Upper lobe of right lung (tissue), 1 donor: ENCODE data around the gene COBL. TPM values are rescaled to one million over a fixed set of nuclear protein-coding genes. Genes with fewer than 3 reads are reported as not detected.

Experiments
- ATAC-seq: fragments of 200-7000 bp; cut with Tn5 transposase; one replicate; pipeline ENCODE4 v1.9.1; 2020; ENCODE audit warnings: mild to moderate bottlenecking, moderate library complexity
- DNase-seq: peaks from one replicate; pipeline ENCODE4 v3.0.0-alpha.2; 2020
- H3K27ac ChIP-seq: fragments of 200-600 bp; one replicate; pipeline ENCODE4 v1.8.0; 2022
- H3K27me3 ChIP-seq: fragments of 200-600 bp; one replicate; pipeline ENCODE4 v1.8.0; 2022; ENCODE audit warnings: mild to moderate bottlenecking
- H3K36me3 ChIP-seq: fragments of 200-600 bp; one replicate; pipeline ENCODE4 v1.8.0; 2022
- H3K4me1 ChIP-seq: fragments of 200-600 bp; one replicate; pipeline ENCODE4 v1.8.0; 2022
- H3K4me3 ChIP-seq: fragments of 200-600 bp; one replicate; pipeline ENCODE4 v1.8.0; 2022; ENCODE audit warnings: mild to moderate bottlenecking
- H3K9me3 ChIP-seq: fragments of 200-600 bp; one replicate; pipeline ENCODE4 v1.8.0; 2022
- intact Hi-C: fragments of 100-400 bp; cut with DNase I; formaldehyde crosslinking; loops from one replicate; pipeline ENCODE4 v1.11.0; 2022
- total RNA-seq: library from RNA; stranded (reverse); fragmentation: NEBNext Ultra II Directional; extraction: Animal tissue kit (Norgen Biotek cat#: 25700); gene quantifications from one replicate; pipeline ENCODE4 v1.2.1, GENCODE V29; 2021
- TF ChIP-seq, protein P1 (sequence below): fragments of 200-600 bp; IDR thresholded peaks from one replicate; pipeline ENCODE4 v1.8.0; 2022; ENCODE audit warnings: antibody characterized with exemption
- donor health status: DM: no; HTN: yes; CAD: no; lungs with severe emphysema.

The COBL gene
- total RNA-seq, 1 donor from 2014 or later = 29.2 TPM

DNA sequence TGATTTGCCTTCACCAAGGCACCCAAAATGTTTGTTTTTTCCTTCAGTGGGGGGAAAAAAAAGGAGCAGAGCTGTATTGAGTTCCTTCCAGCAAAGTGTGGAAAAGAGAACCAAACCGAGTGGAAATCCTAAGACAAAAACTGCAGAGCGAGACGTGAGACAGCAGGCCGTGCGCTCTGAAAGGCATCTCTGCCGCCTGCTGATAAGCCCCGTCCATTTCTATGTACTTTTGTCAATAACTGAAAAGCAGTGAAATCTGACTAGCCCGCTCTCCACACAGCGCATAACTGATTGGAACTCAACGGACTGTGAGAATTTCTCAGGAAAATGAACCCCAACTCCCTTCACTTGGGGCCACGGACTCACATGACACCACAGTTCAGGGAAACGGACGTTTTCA, 83.2 kb downstream of the COBL start:
- DNase-seq (no peak), ATAC-seq (no peak)
- Histone ChIP-seq H3K27me3 (no peaks in the 10 kb centered on the region), H3K36me3 (no peaks in the 10 kb centered on the region), H3K9me3 (no peaks in the 10 kb centered on the region), H3K27ac (no peak overlapping the region), H3K4me3 (no peak overlapping the region), H3K4me1 (peaks cover under 1% of the 10 kb centered on the region)
- intact Hi-C loops = no loop called here
- TF ChIP-seq, protein P1, sequence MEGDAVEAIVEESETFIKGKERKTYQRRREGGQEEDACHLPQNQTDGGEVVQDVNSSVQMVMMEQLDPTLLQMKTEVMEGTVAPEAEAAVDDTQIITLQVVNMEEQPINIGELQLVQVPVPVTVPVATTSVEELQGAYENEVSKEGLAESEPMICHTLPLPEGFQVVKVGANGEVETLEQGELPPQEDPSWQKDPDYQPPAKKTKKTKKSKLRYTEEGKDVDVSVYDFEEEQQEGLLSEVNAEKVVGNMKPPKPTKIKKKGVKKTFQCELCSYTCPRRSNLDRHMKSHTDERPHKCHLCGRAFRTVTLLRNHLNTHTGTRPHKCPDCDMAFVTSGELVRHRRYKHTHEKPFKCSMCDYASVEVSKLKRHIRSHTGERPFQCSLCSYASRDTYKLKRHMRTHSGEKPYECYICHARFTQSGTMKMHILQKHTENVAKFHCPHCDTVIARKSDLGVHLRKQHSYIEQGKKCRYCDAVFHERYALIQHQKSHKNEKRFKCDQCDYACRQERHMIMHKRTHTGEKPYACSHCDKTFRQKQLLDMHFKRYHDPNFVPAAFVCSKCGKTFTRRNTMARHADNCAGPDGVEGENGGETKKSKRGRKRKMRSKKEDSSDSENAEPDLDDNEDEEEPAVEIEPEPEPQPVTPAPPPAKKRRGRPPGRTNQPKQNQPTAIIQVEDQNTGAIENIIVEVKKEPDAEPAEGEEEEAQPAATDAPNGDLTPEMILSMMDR = no peak

DNA sequence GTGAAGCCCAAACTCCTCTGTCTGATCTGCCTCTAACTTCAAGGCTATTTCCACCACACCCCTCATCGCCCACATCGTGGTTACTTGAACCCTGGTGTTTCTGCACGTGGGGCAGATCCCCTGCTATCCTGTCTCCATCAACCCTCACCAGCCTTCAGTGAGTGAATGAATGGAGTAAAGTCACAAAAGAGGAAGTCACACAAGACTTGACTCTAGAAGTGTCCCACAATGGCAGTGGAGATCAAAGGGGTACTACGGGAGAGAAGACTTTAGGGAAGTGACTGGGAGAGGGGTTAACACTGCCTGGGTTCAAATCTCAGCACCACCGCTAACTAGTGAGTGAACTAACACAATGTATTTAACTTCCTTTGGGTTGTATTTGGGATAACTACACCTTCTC, 85.9 kb downstream of the COBL start:
- TF ChIP-seq, protein P1 = no peak
- Histone ChIP-seq H3K36me3 (no peaks in the 10 kb centered on the region), H3K27me3 (no peaks in the 10 kb centered on the region), H3K4me1 (peaks cover 16% of the 10 kb centered on the region), H3K9me3 (no peaks in the 10 kb centered on the region), H3K27ac (no peak overlapping the region), H3K4me3 (no peak overlapping the region)
- DNase-seq (no peak), ATAC-seq (no peak)
- intact Hi-C loops = no loop called here

DNA sequence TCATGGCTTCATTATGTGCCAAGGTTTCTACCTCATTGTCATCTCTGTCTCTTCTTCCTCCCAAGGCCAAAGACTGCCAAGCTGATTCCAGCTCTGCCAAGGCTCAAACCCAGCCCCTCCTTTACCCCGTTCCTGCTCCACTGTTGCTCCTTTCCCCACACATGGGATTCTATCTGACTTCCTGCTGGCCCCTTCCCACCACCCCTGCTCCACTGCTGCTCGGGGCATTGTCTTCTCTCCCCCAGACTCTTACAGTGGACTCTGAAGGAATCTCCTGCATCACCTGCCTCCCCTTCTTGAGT, 86.3 kb downstream of the COBL start:
- TF ChIP-seq, protein P1 = no peak
- no peaks in the 10 kb centered on the region for H3K9me3 ChIP-seq
- no peak overlapping the region for H3K27ac ChIP-seq
- DNase-seq (no peak), ATAC-seq (no peak)
- no peak overlapping the region for H3K4me3 ChIP-seq
- H3K27me3 ChIP-seq = no peaks in the 10 kb centered on the region
- H3K4me1 ChIP-seq = peaks cover 16% of the 10 kb centered on the region
- intact Hi-C loops = no loop called here
- no peaks in the 10 kb centered on the region for H3K36me3 ChIP-seq

DNA sequence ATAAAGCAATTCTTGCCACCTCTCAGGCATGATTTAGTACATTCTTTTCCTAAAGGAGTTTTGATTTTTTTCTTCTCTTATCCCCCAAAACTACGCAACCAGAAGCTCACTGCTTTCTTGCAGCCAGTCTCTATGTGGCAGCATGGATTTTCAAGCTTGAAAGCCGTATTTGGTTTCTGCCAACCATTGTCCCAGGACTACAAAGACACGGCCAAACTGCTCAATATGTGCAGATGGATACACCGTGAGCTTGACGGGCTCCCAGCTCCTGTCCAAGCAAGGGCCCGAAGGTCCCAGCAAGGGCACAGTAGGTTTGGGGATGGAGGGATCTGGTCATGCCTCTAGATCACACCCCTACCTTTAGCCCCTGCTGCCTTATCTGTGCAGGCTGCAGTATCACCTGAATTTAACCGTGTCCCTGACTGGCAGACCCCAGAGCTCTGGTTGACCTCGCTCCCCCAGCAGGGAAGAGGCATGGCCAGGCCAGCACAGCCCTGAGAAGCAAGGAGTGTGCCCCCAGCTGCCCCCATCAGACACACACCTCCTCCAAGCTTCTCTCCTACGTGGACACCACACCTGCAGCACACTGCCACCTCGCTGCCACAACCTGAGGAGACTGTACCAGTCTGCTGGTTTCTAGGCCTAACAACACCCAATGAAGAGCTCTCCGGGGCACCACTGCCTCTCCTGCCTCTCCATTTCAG, 86.8 kb downstream of the COBL start:
- Histone ChIP-seq H3K27me3 (no peaks in the 10 kb centered on the region), H3K27ac (peak overlapping the region; percentile 47), H3K4me1 (peaks cover 16% of the 10 kb centered on the region), H3K4me3 (no peak overlapping the region), H3K9me3 (no peaks in the 10 kb centered on the region), H3K36me3 (no peaks in the 10 kb centered on the region)
- intact Hi-C loops = no loop called here
- ATAC-seq = no peak
- DNase-seq = no peak
- TF ChIP-seq, protein P1 = no peak

DNA sequence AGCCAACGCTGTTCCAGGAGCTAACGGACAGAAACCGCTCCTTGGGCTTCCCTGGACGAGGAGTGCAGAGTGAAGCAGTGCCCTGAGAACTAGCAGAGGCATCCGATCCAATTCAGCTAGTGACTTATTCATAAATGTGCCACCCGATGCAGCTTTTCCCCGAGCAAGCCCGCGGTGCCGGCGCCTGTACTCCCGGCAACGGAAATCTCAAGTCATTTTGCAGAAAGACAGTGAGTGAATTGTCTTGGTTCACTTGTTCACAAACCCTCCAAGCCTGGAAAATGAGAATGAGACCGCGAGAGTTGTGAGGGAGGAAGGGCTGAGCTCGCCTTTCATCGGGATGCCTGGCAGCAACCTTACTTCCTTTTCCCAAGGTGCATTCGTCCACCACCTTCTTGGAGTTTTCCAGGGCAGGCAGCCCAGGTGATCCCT, 87.5 kb downstream of the COBL start:
- peak overlapping the region; percentile 47 for H3K27ac ChIP-seq
- no peaks in the 10 kb centered on the region for H3K9me3 ChIP-seq
- no peak for ATAC-seq
- H3K36me3 ChIP-seq = no peaks in the 10 kb centered on the region
- intact Hi-C loops = no loop called here
- peak overlapping the region; percentile 8 for H3K4me3 ChIP-seq
- no peaks in the 10 kb centered on the region for H3K27me3 ChIP-seq
- DNase-seq = no peak
- TF ChIP-seq, protein P1 = no peak
- peaks cover 16% of the 10 kb centered on the region for H3K4me1 ChIP-seq
